ACC112 (cell line): ENCODE data around the gene OR8K1.

Experiments used
- H2AFZ ChIP-seq: fragments of 200-600 bp; sonication (generic); one replicate; pipeline ENCODE4 v1.6.0; 2017; ENCODE audit warnings: antibody characterized with exemption, low read length; ENCODE audit not compliant: unreplicated experiment
- H3K27ac ChIP-seq: fragments of 200-600 bp; sonication (generic); 2 replicates; pipeline ENCODE4 v1.5.1; 2014; ENCODE audit warnings: low read depth, mild to moderate bottlenecking, antibody characterized with exemption, low read length, moderate library complexity
- H3K27me3 ChIP-seq: fragments of 200-600 bp; sonication (generic); 2 replicates; pipeline ENCODE4 v1.6.1; 2014; ENCODE audit warnings: mild to moderate bottlenecking, antibody characterized with exemption, low read length, moderate library complexity, mixed read lengths; ENCODE audit not compliant: insufficient read depth
- H3K36me3 ChIP-seq: fragments of 200-600 bp; sonication (generic); 2 replicates; pipeline ENCODE4 v1.6.1; 2016; ENCODE audit warnings: mild to moderate bottlenecking, antibody characterized with exemption, low read length, moderate library complexity, mixed read lengths; ENCODE audit not compliant: insufficient read depth
- H3K4me1 ChIP-seq: fragments of 200-600 bp; sonication (generic); one replicate; pipeline ENCODE4 v1.6.1; 2016; ENCODE audit warnings: low read length, mixed read lengths; ENCODE audit not compliant: insufficient read depth, unreplicated experiment, control insufficient read depth
- H3K4me3 ChIP-seq: fragments of 200-600 bp; sonication (generic); 2 replicates; pipeline ENCODE4 v1.5.1; 2014; ENCODE audit warnings: mild to moderate bottlenecking, low read depth, low read length
- H3K79me2 ChIP-seq: fragments of 200-600 bp; sonication (generic); one replicate; pipeline ENCODE4 v1.6.0; 2016; ENCODE audit warnings: low read length; ENCODE audit not compliant: control insufficient read depth, unreplicated experiment, insufficient read depth

The OR8K1 gene

GRCh38 chr11:56345739-56346138 is at the start of gene OR8K1:
OR8K1 (plus strand) TSS chr11:56346039; CDS start chr11:56346039, 0 bp downstream.
- no peak within 1 kb of the TSS for H3K27ac ChIP-seq

DNA sequence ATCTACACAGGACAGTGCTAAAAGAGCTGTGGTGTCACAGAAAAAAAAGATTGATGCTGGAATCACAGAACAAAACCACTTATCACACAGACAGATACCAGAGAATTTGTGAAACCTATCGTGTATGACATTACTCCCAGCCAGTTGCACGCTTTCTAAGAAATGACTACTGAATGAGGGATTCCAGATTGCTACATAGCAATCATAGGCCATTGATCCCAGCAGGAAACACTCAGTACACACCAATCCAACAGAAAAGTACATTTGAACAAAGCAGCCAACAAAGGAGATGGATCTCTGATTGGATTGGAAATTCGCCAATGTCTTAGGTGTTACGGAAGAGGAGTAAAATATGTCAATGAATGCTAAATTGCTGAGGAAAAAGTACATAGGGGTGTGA is 48.9 kb upstream of the OR8K1 start:
- Histone ChIP-seq H3K4me1 (no peaks in the 10 kb centered on the region), H2AFZ (no peak overlapping the region), H3K36me3 (no peaks in the 10 kb centered on the region), H3K4me3 (no peak overlapping the region), H3K27ac (no peak overlapping the region), H3K79me2 (no peaks in the 10 kb centered on the region), H3K27me3 (no peaks in the 10 kb centered on the region)

More at GRCh38 chr11:56345739-56346138, at the start of gene OR8K1:
- Histone ChIP-seq H2AFZ (no peak within 1 kb of the TSS), H3K27me3 (no peaks in the 10 kb centered on the region), H3K4me3 (no peak within 1 kb of the TSS), H3K4me1 (no peaks in the 10 kb centered on the region), H3K79me2 (no peaks in the 10 kb centered on the region), H3K36me3 (no peaks in the 10 kb centered on the region)

DNA sequence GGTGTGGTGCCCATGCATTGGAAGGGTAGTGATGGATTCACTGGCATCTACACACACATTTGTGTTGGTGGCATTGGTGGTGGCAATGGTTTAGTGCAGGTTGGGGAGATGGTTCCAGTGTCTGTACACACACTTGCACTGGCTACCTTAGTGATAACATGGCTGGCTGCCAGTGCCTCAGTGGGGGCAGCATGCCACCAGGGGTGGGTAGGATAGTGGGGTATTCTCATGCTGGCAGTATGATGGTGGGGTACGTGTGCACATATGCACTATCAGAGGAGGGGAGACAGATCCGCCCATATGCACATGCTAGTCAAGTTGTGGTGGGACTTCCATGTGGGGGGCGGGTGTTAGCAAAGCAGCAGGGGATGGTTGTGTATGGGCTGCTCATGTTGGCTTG is 38.0 kb upstream of the OR8K1 start:
- Histone ChIP-seq H3K27me3 (no peaks in the 10 kb centered on the region), H3K36me3 (no peaks in the 10 kb centered on the region), H3K4me3 (no peak overlapping the region), H2AFZ (no peak overlapping the region), H3K4me1 (no peaks in the 10 kb centered on the region), H3K27ac (no peak overlapping the region), H3K79me2 (no peaks in the 10 kb centered on the region)

DNA sequence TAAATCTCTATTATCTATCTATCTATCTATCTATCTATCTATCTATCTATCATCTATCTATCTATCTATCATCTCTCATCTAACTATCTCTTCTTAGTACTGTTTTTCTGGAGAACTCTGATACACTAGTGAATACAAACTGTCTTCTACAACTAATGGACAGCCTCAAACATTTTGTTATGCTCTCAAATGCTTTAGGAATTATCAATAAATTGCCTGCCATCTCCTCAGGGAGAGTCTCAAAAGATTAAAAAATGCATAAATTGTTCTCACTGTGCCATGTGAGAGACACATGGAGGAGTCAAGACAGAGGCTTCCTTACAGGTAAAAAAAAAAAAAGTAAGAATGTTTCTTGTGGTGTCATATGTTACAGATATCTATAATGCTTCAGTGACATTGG is 31.0 kb upstream of the OR8K1 start, which contains the start of gene OR8K3:
Gene OR8K3, plus strand, starts transcription at position 301 of the 400 bp plus-strand sequence. CDS start 3,163 bp downstream, outside the sequence.
- no peak within 1 kb of the TSS for H2AFZ ChIP-seq
- H3K79me2 ChIP-seq: no peaks in the 10 kb centered on the region
- no peaks in the 10 kb centered on the region for H3K36me3 ChIP-seq
- H3K4me1 ChIP-seq: no peaks in the 10 kb centered on the region
- no peak within 1 kb of the TSS for H3K4me3 ChIP-seq
- H3K27ac ChIP-seq: no peak within 1 kb of the TSS
- no peaks in the 10 kb centered on the region for H3K27me3 ChIP-seq

DNA sequence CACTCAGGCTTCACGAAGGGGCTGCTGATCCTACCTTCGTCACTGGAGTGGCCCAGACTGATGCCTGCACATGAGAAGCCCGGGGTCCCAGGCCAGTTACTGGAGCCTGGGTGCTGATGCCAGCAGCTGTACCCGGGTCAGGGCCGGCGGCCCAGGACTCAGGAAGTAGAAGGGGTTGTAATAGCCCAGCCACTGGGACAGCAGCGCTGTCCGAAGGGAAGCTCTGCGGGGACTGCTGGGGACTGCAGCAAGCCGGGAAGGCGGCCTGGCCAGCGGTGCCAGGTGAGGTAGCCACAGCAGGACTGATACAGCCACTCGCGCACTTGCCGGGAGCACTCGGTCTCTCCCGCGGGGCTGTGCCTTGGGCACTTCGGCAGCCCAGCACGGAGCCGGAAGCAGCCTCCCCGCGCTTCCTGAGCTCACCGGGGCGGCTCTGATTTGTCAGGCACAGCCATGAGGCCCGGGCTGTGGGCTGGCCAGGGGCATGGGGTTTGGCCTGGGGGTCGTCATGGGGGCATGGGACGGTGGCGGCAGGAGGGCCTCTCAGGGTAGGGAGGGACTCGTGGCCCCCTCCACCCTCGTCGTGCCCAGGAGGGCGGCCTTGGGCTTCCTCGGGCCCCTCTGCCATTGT is 13.9 kb upstream of the OR8K1 start:
- Histone ChIP-seq H3K36me3 (no peaks in the 10 kb centered on the region), H3K4me3 (no peak overlapping the region), H3K27me3 (no peaks in the 10 kb centered on the region), H3K79me2 (no peaks in the 10 kb centered on the region), H3K27ac (no peak overlapping the region), H3K4me1 (no peaks in the 10 kb centered on the region), H2AFZ (no peak overlapping the region)

- H3K36me3 ChIP-seq: no peaks in the 10 kb centered on the region
- H3K79me2 ChIP-seq: no peaks in the 10 kb centered on the region
- H3K4me1 ChIP-seq: no peaks in the 10 kb centered on the region
- no peak overlapping the region for H2AFZ ChIP-seq
- H3K27me3 ChIP-seq: no peaks in the 10 kb centered on the region
- no peak overlapping the region for H3K4me3 ChIP-seq
- H3K27ac ChIP-seq: no peak overlapping the region
Measured at GRCh38 chr11:56333156-56333555, 12.7 kb upstream of the OR8K1 start.

GRCh38 chr11:56340289-56340688 is 5.5 kb upstream of the OR8K1 start:
- Histone ChIP-seq H2AFZ (no peak overlapping the region), H3K4me3 (no peak overlapping the region), H3K36me3 (no peaks in the 10 kb centered on the region), H3K4me1 (no peaks in the 10 kb centered on the region), H3K79me2 (no peaks in the 10 kb centered on the region), H3K27me3 (no peaks in the 10 kb centered on the region), H3K27ac (no peak overlapping the region)

DNA sequence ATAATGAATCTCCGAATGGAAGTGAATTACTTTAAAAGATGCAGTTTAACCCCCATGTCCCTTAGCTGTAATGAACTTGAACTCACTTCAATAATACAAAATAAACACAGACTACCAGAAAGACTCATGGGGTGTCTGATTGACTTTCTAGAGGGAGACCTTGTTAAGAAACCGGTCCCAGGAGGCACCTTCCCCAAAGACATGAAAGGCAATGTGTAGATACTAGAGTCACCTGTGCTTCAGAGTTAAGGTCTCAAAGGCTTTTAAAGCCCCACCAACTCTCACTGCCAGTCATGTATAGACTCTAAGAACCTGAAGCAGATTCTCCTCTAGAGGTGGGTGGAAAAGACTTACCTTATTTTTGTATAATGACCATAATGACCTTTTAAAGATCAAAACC is 8.2 kb downstream of the OR8K1 start, which contains the start of gene OR8J1:
Gene OR8J1, plus strand, starts transcription at position 301 of the 400 bp plus-strand sequence. CDS start 5,956 bp downstream, outside the sequence.
- H2AFZ ChIP-seq: no peak within 1 kb of the TSS
- no peaks in the 10 kb centered on the region for H3K79me2 ChIP-seq
- H3K27ac ChIP-seq: no peak within 1 kb of the TSS
- no peaks in the 10 kb centered on the region for H3K4me1 ChIP-seq
- H3K4me3 ChIP-seq: no peak within 1 kb of the TSS
- no peaks in the 10 kb centered on the region for H3K36me3 ChIP-seq
- H3K27me3 ChIP-seq: no peaks in the 10 kb centered on the region

DNA sequence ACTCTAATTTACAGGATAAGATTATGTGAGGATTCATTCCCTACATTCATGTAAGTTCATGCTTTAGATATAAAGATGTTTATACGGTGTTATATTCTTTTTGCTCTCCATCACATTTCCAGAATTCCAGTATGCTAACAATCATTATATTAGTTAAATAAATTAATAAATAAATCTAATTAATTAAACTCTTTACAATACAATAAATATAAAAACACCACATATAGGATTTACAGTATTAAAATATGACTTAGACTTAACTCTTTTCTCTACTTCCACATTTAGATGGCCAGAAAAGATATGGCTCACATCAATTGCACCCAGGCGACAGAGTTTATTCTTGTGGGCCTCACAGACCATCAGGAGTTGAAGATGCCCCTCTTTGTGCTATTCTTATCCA is 29.5 kb downstream of the OR8K1 start, which contains the start of gene OR8U1:
Gene OR8U1, plus strand, starts transcription at position 301 of the 400 bp plus-strand sequence. Its CDS starts 0 bp downstream, at position 301.
- Histone ChIP-seq H3K4me3 (no peak within 1 kb of the TSS), H3K27me3 (no peaks in the 10 kb centered on the region), H3K36me3 (no peaks in the 10 kb centered on the region), H3K27ac (no peak within 1 kb of the TSS), H3K4me1 (no peaks in the 10 kb centered on the region), H3K79me2 (no peaks in the 10 kb centered on the region), H2AFZ (no peak within 1 kb of the TSS)

DNA sequence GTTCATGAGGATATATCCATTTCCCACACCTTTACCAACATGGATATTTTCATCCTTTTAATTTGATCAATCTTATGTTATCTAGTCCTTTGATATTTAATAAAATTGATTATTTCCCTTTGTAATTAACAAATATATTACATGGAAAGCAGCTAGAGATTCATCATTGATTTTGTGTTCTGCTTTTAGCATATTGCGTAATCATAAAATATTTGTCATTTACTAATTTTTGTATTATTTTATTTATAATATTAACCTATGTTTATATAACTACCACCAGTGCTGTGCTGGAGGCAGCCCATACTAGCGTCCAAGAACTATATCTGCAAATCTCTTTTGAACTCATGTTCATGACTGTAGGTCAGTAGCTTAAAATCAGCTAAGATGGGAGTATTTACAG is 34.3 kb downstream of the OR8K1 start:
- Histone ChIP-seq H3K36me3 (no peaks in the 10 kb centered on the region), H3K79me2 (no peaks in the 10 kb centered on the region), H3K27me3 (no peaks in the 10 kb centered on the region), H3K4me3 (no peak overlapping the region), H3K4me1 (no peaks in the 10 kb centered on the region), H3K27ac (no peak overlapping the region), H2AFZ (no peak overlapping the region)

DNA sequence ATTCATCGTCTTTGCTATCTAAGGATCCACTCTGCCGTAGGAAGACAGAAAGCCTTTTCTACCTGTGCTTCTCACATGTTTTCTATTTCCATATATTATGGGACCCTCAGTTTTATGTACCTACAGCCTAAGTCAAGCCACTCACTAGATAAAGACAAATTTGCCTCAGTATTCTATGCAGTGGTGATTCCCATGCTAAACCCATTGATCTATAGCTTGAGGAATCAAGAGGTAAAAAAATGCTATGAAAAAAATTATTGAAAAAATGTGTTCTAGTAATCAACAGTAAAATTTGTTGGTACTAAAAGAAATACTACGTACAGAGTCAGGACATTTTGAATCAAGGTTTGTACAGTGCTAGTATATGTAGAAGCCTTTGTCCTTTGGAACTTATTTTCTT is 48.5 kb downstream of the OR8K1 start:
- H3K4me1 ChIP-seq: no peaks in the 10 kb centered on the region

More for the DNA sequence above, 48.5 kb downstream of the OR8K1 start:
- no peaks in the 10 kb centered on the region for H3K79me2 ChIP-seq
- no peaks in the 10 kb centered on the region for H3K27me3 ChIP-seq
- H3K27ac ChIP-seq: no peak overlapping the region
- H3K36me3 ChIP-seq: no peaks in the 10 kb centered on the region
- no peak overlapping the region for H3K4me3 ChIP-seq
- H2AFZ ChIP-seq: no peak overlapping the region
